ENCODE data around the gene HBEGF. TPM values are rescaled to one million over a fixed set of nuclear protein-coding genes. Genes with fewer than 3 reads are reported as not detected.

Gene HBEGF
- total and polyA plus RNA-seq, 10 donors: 1.2 to 16.2 (median 6.9) TPM

DNA sequence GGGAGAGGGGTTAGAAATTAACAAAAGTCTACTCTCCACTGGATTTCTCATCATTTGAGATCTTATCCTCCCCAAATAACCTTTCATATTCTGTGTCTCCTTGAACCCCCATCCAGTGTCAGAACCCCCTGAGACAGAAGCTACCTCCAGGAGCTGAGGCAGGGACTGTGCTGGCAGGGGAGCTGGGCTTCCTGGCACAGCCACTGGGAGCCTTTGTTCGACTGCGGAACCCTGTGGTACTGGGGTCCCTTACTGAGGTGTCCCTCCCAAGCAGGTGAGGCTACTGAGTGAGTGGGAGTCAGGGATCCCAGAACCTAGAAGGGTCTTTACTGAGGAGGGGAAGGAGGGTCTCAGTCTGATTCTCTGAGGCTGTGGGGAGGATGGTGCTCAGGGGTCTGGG lies 15.5 kb upstream of the HBEGF start:
- Histone ChIP-seq H3K27me3 (replicated peaks in 1 of 7) (no peaks in the 10 kb centered on the region), H3K9me3 (no peaks in the 10 kb centered on the region), H3K36me3 (no peaks in the 10 kb centered on the region), H3K27ac (no peak overlapping the region), H3K4me1 (peaks cover 8 to 24% (median 19%) of the 10 kb centered on the region in 6 donors), H3K4me3 (no peak overlapping the region)
- 88 to 100% (median 93%) methylated on average over 2 of the region's 2 CpGs for WGBS, 5 donors
- TF ChIP-seq POLR2A (IDR thresholded peaks at IDR 0.05) (no peak), POLR2AphosphoS5 (IDR thresholded peaks at IDR 0.05) (no peak), CTCF (IDR thresholded peaks at IDR 0.05 in 8 of 11, conservative IDR thresholded peaks at IDR 0.05 in 3 of 11) (no peak)
- intact Hi-C loops (cut with DNase I; ENCODE audit: low total_unique reads): no loop called here
- no peak for DNase-seq

- no peak for DNase-seq
- intact Hi-C loops (cut with DNase I; ENCODE audit: low total_unique reads): no loop called here
- no peaks in the 10 kb centered on the region for H3K27me3 ChIP-seq (replicated peaks in 1 of 7)
- no peak overlapping the region for H3K27ac ChIP-seq
- peaks cover 8 to 27% (median 20%) of the 10 kb centered on the region in 6 donors for H3K4me1 ChIP-seq
- no peak overlapping the region for H3K4me3 ChIP-seq
- H3K36me3 ChIP-seq: no peaks in the 10 kb centered on the region
- no peaks in the 10 kb centered on the region for H3K9me3 ChIP-seq
- 76 to 97% (median 83%) methylated on average over 2 to 7 of the region's 7 CpGs for WGBS, 5 donors
- no peak for TF ChIP-seq POLR2AphosphoS5 (IDR thresholded peaks at IDR 0.05)
- TF ChIP-seq POLR2A (IDR thresholded peaks at IDR 0.05): no peak
- TF ChIP-seq CTCF (IDR thresholded peaks at IDR 0.05 in 8 of 11, conservative IDR thresholded peaks at IDR 0.05 in 3 of 11): no peak
Observed at GRCh38 chr5:140360681-140361479, 14.5 kb upstream of the HBEGF start.

DNA sequence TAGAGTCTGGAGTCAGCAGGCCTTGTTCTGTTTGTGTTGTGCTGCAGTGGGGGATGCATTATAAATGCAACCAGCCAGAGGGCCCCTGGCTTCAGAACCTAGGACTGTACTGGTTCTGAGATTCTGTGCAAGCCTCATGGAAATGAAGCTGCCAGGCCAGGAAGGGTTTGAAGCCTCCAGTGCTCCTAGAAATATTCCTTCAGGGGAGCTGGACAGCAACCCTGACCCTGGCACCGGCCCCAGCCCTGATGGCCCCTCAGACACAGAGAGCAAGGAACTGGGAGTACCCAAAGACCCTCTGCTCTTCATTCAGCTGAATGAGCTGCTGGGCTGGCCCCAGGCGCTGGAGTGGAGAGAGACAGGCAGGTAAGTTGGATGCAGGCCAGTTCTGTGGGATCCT lies 13.7 kb upstream of the HBEGF start, which contains the start of gene SLC4A9:
Gene SLC4A9, plus strand, starts transcription at position 94 of the 400 bp plus-strand sequence. Its CDS starts 43 bp downstream, at position 137.
- Histone ChIP-seq H3K27ac (no peak within 1 kb of the TSS), H3K36me3 (no peaks in the 10 kb centered on the region), H3K4me3 (no peak within 1 kb of the TSS), H3K4me1 (peaks cover 8 to 31% (median 20%) of the 10 kb centered on the region in 6 donors), H3K27me3 (replicated peaks in 1 of 7) (no peaks in the 10 kb centered on the region), H3K9me3 (no peaks in the 10 kb centered on the region)
- intact Hi-C loops (cut with DNase I; ENCODE audit: low total_unique reads): no loop called here
- DNase-seq: no peak
- 90 to 100% (median 94%) methylated on average over 2 of the region's 2 CpGs for WGBS, 5 donors
- TF ChIP-seq CTCF (IDR thresholded peaks at IDR 0.05 in 8 of 11, conservative IDR thresholded peaks at IDR 0.05 in 3 of 11) (no peak), POLR2A (IDR thresholded peaks at IDR 0.05) (no peak), POLR2AphosphoS5 (IDR thresholded peaks at IDR 0.05) (no peak)

GRCh38 chr5:140358738-140359310 lies 12.4 kb upstream of the HBEGF start:
- H3K36me3 ChIP-seq: no peaks in the 10 kb centered on the region
- no peak overlapping the region for H3K27ac ChIP-seq
- DNase-seq: no peak
- WGBS, 5 donors: 70 to 87% (median 85%) methylated on average over 4 of the region's 4 CpGs
- TF ChIP-seq POLR2AphosphoS5 (IDR thresholded peaks at IDR 0.05) (no peak), POLR2A (IDR thresholded peaks at IDR 0.05) (no peak), CTCF (IDR thresholded peaks at IDR 0.05 in 8 of 11, conservative IDR thresholded peaks at IDR 0.05 in 3 of 11) (no peak)
- H3K9me3 ChIP-seq: no peaks in the 10 kb centered on the region
- intact Hi-C loops (cut with DNase I; ENCODE audit: low total_unique reads): no loop called here
- H3K27me3 ChIP-seq (replicated peaks in 1 of 7): peaks cover 0 to 4% (median 0%) of the 10 kb centered on the region in 7 donors
- H3K4me3 ChIP-seq: no peak overlapping the region
- H3K4me1 ChIP-seq: peaks cover 8 to 31% (median 20%) of the 10 kb centered on the region in 6 donors
